Ovary (tissue), 9 donors: ENCODE data around the gene HNF1A. TPM values are rescaled to one million over a fixed set of nuclear protein-coding genes. Genes with fewer than 3 reads are reported as not detected.

ENCODE experiments used
- DNase-seq, 5 donors: peaks; one replicate each; pipeline ENCODE4 v3.0.0-alpha.2; 2019 to 2020
- H3K27ac ChIP-seq, 2 donors: fragments of 200-600 bp; one replicate each; pipeline versions ENCODE4 v1.5.1 to v1.8.0; 2019 to 2022
- H3K27me3 ChIP-seq: fragments of 200-600 bp; one replicate; pipeline ENCODE4 v1.8.0; 2022
- H3K36me3 ChIP-seq: fragments of 200-600 bp; sonication (generic); one replicate; pipeline ENCODE4 v1.5.1; 2019
- H3K4me1 ChIP-seq: one replicate; pipeline ENCODE4 v1.8.1; 2013; ENCODE audit warnings: mild to moderate bottlenecking, moderate library complexity; ENCODE audit not compliant: insufficient read depth
- H3K4me3 ChIP-seq: fragments of 200-600 bp; sonication (generic); one replicate; pipeline ENCODE4 v1.5.1; 2017
- H3K9me3 ChIP-seq, 2 donors: fragments of 200-600 bp in 1 of 2; sonication (generic) in 1 of 2; one replicate each; pipeline versions ENCODE4 v1.5.1 to v1.8.1; 2013 to 2019; ENCODE audit warnings: mild to moderate bottlenecking in 1 of 2, moderate library complexity in 1 of 2
- EP300 ChIP-seq: sonication (generic); formaldehyde crosslinking; IDR thresholded peaks from one replicate; pipeline ENCODE4 v1.6.1; 2017; ENCODE audit warnings: antibody characterized with exemption
- POLR2A ChIP-seq: fragments of 450-650 bp; IDR thresholded peaks from one replicate; pipeline ENCODE4 v1.6.1; 2017; ENCODE audit warnings: antibody characterized with exemption, mild to moderate bottlenecking, moderate library complexity
- WGBS, 3 donors: extraction: QIAGEN DNeasy Blood & Tissue Kit in 1 of 3; methylation state at CpG; one replicate each; pipeline versions ENCODE4 v1.1.5 to v1.1.7; 2013 to 2017; 5-methylcytosine and 5-hydroxymethylcytosine counted together
- intact Hi-C, 4 donors: fragments of 100-400 bp; cut with DNase I; formaldehyde crosslinking; loops; one replicate each; pipeline versions ENCODE4 v1.11.0 to v1.15.1; 2022 to 2023
- polyA plus RNA-seq, 2 donors: library from polyadenylated mRNA; stranded (reverse); fragments of 200-250 nt in 1 of 2; fragments of 350-450 nt in 1 of 2; fragmentation: Illumina TruSeq in 1 of 2; extraction: RNeasy Lipid Tissue Mini Kit (QIAGEN cat#74804) in 1 of 2; gene quantifications; one replicate each; pipeline ENCODE4 v1.2.3, GENCODE V29; 2013 to 2014
- total RNA-seq, 7 donors: library from RNA; depleted of rRNA in 2 of 7; stranded (reverse); fragments of >200 nt in 2 of 7; fragmentation: NEBNext Ultra II Directional in 3 of 7; extraction: Animal tissue kit (Norgen Biotek cat#: 25700) in 3 of 7; gene quantifications; one replicate each; pipeline versions ENCODE4 v1.1.0 to v1.2.4, GENCODE V29; 2016 to 2023
- TF ChIP-seq, protein P1 (sequence below), 3 donors: fragments of 450-650 bp in 2 of 3; fragments of 200-600 bp in 1 of 3; IDR thresholded peaks; one replicate each; pipeline versions ENCODE4 v1.5.1 to v1.8.0; 2016 to 2022; ENCODE audit warnings: antibody characterized with exemption in 3 of 3, mild to moderate bottlenecking in 1 of 3
- donor health status: DM: no; HTN: no; CAD: no; lungs with moderate emphysema.
- donor health status: DM: no; HTN: no; CAD: no.
- donor health status: Bipolar disorder and iron deficiency.
- donor health status: DM: yes; HTN: yes; CAD: no.
- donor health status: DM: no; HTN: no; CAD: no.
- donor health status: DM: yes; HTN: yes; CAD: no.

Gene HNF1A
- total and polyA plus RNA-seq, 9 donors, result 0.10 to 1.4 (median 0.17) TPM; not detected in 5

GRCh38 chr12:120932058-120932457, 46.3 kb upstream of the HNF1A start:
- DNase-seq, result no peak
- Histone ChIP-seq H3K4me1 (no peaks in the 10 kb centered on the region), H3K27ac (no peak overlapping the region), H3K9me3 (no peaks in the 10 kb centered on the region), H3K36me3 (no peaks in the 10 kb centered on the region), H3K27me3 (no peaks in the 10 kb centered on the region), H3K4me3 (no peak overlapping the region)
- WGBS, 3 donors, result 76 to 85% (median 76%) methylated on average over 7 of the region's 7 CpGs
- TF ChIP-seq, protein P1, sequence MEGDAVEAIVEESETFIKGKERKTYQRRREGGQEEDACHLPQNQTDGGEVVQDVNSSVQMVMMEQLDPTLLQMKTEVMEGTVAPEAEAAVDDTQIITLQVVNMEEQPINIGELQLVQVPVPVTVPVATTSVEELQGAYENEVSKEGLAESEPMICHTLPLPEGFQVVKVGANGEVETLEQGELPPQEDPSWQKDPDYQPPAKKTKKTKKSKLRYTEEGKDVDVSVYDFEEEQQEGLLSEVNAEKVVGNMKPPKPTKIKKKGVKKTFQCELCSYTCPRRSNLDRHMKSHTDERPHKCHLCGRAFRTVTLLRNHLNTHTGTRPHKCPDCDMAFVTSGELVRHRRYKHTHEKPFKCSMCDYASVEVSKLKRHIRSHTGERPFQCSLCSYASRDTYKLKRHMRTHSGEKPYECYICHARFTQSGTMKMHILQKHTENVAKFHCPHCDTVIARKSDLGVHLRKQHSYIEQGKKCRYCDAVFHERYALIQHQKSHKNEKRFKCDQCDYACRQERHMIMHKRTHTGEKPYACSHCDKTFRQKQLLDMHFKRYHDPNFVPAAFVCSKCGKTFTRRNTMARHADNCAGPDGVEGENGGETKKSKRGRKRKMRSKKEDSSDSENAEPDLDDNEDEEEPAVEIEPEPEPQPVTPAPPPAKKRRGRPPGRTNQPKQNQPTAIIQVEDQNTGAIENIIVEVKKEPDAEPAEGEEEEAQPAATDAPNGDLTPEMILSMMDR (IDR thresholded peaks at IDR 0.05), result no peak
- TF ChIP-seq POLR2A (no peak), EP300 (no peak)
- intact Hi-C loops, result no loop called here

DNA sequence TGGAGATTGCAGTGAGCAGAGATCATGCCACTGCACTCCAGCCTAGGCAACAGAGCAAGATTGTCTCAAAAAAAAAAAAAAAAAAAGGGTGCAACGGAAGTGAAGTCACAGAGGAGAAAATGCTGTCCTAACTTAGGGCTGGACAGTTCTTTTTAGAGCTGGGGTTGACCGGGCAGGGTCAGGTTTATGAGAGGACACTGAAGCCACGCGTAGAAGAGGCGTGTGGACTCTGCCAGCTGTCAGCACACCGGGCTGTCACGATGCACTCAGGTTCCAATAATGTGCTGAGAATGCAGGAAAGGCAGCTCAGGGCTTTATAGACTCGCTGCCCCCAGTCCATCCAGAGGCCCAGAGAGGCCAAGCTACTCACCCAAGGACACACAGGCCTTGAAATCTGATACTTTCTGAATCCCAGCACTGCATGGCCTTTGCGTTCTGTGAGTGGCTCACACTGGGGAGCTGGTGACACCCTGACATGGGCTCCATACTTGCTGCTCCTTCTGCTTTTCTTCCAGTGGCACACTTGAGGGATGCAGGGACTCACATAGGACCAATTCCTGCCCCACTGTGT, 45.3 kb upstream of the HNF1A start:
- TF ChIP-seq, protein P1 (IDR thresholded peaks at IDR 0.05), result no peak
- TF ChIP-seq EP300 (no peak), POLR2A (no peak)
- Histone ChIP-seq H3K4me1 (no peaks in the 10 kb centered on the region), H3K9me3 (no peaks in the 10 kb centered on the region), H3K36me3 (no peaks in the 10 kb centered on the region), H3K27ac (no peak overlapping the region), H3K4me3 (no peak overlapping the region), H3K27me3 (no peaks in the 10 kb centered on the region)
- intact Hi-C loops, result no loop called here
- DNase-seq, result no peak
- WGBS, 3 donors, result 65 to 75% (median 70%) methylated on average over 9 of the region's 9 CpGs

- no peak for DNase-seq
- 76 to 83% (median 82%) methylated on average over 6 of the region's 6 CpGs for WGBS, 3 donors
- H3K4me3 ChIP-seq, result no peak overlapping the region
- H3K9me3 ChIP-seq, result no peaks in the 10 kb centered on the region
- no peak for TF ChIP-seq EP300
- TF ChIP-seq, protein P1 (IDR thresholded peaks at IDR 0.05), result no peak
- TF ChIP-seq POLR2A, result no peak
- no peaks in the 10 kb centered on the region for H3K36me3 ChIP-seq
- H3K27me3 ChIP-seq, result no peaks in the 10 kb centered on the region
- no peaks in the 10 kb centered on the region for H3K4me1 ChIP-seq
- intact Hi-C loops, result no loop called here
- H3K27ac ChIP-seq, result no peak overlapping the region
Observed at GRCh38 chr12:120933786-120934185, 44.6 kb upstream of the HNF1A start.

DNA sequence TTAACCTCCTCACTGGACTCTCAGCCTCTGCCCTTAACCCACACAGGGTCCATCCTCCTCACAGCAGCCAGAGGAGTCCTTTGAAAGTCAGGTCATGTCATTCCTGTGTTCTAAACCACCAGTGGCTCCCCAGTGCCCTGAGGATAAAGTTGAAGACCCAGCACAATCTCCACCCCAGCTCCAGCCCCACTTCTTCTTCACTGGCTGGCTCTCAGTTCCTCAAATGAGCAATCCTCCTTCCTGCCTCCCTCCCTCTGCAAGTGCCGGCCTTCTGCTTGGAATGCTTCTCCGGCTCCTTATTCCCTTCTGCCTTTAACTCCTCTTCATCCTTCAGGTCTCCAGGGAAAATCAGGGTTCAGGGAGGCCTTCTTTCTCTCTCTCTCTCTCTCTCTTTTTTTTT, 42.1 kb upstream of the HNF1A start:
- 43 to 49% (median 49%) methylated on average over 2 of the region's 2 CpGs for WGBS, 3 donors
- DNase-seq, result no peak
- intact Hi-C loops, result no loop called here
- Histone ChIP-seq H3K36me3 (no peaks in the 10 kb centered on the region), H3K4me1 (no peaks in the 10 kb centered on the region), H3K27ac (no peak overlapping the region), H3K9me3 (no peaks in the 10 kb centered on the region), H3K27me3 (no peaks in the 10 kb centered on the region), H3K4me3 (no peak overlapping the region)
- TF ChIP-seq EP300 (no peak), POLR2A (no peak)
- TF ChIP-seq, protein P1 (IDR thresholded peaks at IDR 0.05), result no peak
